SK-N-SH (cell line): ENCODE data around the gene LPIN1.

Experiments used
- JUND ChIP-seq: IDR thresholded peaks from 2 replicates; pipeline ENCODE4 v1.4.0; 2012
- SIN3A ChIP-seq: IDR thresholded peaks from 2 replicates; pipeline ENCODE4 v1.6.1; 2012; ENCODE audit warnings: low read depth, mild to moderate bottlenecking, low read length, moderate library complexity, borderline replicate concordance
- TF ChIP-seq, protein P1 (sequence below): fragments of 200-600 bp; sonication (generic); IDR thresholded peaks from 2 replicates; pipeline ENCODE4 v1.6.1; 2017; ENCODE audit warnings: antibody characterized with exemption, mild to moderate bottlenecking, moderate library complexity

DNA sequence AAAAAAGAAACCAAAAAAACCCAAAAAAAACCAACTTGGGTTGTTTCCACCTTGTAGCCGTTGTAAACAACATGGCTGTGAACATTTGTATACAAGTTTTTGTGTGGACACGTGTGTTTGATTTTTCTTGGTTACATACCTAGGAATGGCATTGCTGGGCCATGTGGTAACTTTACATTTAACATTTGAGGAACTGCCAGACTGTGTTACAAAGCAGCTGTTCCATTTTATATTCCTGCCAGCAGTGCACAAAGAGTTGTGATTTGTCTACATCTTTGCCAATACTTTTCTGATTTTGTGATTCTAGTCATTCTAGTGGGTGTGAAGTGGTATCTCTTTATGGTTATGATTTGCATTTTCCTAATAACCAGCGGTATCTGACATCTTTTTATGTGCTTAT is 22.5 kb downstream of the LPIN1 start:
- TF ChIP-seq SIN3A: no peak
- TF ChIP-seq JUND: no peak
- TF ChIP-seq, protein P1, sequence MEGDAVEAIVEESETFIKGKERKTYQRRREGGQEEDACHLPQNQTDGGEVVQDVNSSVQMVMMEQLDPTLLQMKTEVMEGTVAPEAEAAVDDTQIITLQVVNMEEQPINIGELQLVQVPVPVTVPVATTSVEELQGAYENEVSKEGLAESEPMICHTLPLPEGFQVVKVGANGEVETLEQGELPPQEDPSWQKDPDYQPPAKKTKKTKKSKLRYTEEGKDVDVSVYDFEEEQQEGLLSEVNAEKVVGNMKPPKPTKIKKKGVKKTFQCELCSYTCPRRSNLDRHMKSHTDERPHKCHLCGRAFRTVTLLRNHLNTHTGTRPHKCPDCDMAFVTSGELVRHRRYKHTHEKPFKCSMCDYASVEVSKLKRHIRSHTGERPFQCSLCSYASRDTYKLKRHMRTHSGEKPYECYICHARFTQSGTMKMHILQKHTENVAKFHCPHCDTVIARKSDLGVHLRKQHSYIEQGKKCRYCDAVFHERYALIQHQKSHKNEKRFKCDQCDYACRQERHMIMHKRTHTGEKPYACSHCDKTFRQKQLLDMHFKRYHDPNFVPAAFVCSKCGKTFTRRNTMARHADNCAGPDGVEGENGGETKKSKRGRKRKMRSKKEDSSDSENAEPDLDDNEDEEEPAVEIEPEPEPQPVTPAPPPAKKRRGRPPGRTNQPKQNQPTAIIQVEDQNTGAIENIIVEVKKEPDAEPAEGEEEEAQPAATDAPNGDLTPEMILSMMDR: no peak
